GM19463 (cell line): ENCODE measurements around the gene SP110.
"Not testable (repeated sequence)": the region's sequence is repeated elsewhere in the genome, so short reads cannot be mapped to it uniquely, and the experiment has no call there.

Experiments used
- ATAC-seq: cut with Tn5 transposase; IDR thresholded peaks from one replicate; pipeline ENCODE4 v1.9.1; 2021; ENCODE audit warnings: mild to moderate bottlenecking, moderate library complexity; ENCODE audit not compliant: unreplicated experiment

SP110 gene

DNA sequence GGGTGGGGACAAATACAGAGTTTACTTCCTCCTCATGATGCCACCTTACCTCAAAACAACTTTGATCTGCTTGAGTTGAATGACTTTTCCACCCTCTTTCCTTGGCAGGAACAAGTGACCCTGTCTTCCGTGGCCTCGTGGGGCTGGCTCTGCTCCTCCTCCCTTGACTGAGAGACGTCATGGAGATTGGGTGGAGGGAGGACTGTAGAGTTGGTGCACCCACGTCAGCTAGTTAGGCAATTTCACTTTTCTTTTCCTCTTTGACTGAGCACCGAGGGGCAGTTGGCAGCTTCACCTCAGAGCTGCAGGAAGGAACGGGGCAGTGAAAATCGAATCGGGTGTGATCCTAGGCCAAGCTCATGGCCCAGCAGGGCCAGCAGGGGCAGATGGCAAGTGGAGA lies 5.7 kb upstream of the SP110 start, which contains the start of gene SP140:
TSS of gene SP140 (plus strand) at position 251 of the 400 bp plus-strand sequence. CDS start at position 360, 109 bp downstream.
- peak; percentile 74 for ATAC-seq

DNA sequence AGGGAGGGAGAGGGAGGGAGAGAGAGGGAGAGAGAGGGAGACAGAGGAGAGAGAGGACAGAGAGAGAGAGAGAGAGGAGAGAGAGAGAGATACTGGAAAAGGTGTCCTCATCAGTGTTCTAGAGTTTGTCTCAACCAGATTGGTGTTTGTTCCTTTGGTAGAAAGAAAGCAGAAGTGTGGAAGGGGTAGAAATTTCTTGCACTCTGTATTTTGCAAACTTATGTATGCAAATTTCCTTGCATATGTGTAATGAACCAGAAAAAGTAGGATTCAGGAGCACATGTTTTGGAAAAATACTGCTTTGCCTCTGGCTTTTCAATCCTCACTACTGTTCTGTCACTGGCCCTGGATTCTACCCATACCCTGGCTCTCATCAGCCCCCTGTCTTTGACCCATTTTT lies 4.7 kb upstream of the SP110 start:
- ATAC-seq, result no peak

DNA sequence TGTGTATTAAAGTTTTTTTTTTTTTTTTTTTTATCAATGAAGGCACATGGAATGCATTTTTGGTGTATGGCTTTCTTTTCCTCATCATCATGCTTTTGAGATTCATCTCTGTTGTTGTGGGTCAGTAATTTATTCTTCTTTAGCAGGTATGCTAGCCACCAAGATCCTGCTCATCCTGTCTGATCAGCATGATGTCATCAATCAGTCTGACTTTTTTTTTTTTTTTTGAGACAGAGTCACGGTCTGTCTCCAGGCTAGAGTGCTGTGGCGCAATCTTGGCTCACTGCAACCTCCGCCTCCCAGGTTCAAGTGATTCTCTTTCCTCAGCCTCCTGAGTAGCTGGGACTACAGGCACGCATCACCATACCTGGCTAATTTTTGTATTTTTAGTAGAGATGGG lies 3.0 kb upstream of the SP110 start:
- ATAC-seq, result not testable (repeated sequence)

DNA sequence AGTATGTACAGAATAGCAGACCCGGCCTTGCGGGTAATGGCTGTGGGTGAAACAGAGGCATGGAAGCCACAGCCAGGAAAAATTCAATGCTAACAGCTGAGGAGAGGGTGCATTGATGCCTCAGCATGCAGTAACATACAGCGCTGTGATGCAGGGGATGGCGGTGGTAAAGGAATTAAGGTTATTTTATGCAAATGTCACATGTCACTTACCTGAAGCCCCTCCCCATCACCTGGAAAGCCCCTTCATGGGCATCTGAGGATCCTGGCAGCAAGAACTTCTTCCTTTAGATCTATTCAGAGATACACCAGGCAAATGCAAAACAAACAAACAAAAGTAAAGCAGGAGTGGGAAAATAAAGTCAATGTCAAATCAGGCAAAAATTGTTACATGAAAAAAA lies 1.7 kb upstream of the SP110 start:
- no peak for ATAC-seq

DNA sequence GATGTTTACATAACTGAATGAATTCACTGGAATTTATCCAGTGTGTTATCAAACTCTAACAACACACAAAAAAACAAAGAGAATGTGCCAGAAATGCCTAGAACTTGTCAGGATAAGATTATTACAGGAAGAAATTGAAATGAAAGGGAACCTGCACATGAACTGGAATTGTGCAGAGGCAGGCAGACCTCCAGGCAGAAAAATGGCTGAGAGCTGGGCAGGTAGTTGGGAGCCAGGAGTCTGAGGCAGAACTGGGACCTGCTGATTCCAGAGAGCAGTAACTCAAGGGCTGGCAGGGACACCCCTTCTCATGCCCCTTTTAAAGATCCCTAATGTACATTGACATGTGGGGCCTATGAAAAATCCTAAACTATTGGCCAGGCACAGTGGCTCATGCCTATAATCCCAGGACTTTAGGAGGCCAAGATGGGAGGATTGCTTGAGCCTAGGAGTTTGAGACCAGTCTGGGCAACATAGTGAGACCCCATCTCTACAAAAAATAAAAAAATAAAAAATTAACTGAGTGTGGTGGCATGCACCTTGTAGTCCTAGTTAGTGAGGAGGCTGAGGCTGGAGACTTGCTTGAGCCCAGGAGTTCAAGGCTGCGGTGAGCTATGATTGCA lies 674 bp upstream of the SP110 start:
- ATAC-seq, result no peak

DNA sequence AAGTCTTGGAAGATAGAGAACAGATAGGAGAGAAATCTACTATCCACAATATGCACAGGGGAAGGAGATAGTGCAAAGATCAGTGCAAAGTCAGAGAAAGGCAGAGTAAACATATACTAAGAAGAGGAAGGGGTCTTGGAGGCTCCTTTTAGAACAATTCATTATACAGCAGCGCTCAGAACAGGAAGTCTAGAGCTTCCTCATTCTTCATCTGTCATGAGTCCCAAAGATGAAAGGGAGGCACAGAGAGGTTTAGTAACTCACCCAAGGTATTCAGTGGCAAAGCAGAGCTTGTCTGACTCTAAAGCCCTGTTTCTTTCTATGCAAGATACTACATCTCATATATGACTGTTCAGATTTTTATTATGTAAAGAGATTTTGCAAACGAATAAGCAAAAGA lies 1.4 kb downstream of the SP110 start:
- ATAC-seq, result no peak

DNA sequence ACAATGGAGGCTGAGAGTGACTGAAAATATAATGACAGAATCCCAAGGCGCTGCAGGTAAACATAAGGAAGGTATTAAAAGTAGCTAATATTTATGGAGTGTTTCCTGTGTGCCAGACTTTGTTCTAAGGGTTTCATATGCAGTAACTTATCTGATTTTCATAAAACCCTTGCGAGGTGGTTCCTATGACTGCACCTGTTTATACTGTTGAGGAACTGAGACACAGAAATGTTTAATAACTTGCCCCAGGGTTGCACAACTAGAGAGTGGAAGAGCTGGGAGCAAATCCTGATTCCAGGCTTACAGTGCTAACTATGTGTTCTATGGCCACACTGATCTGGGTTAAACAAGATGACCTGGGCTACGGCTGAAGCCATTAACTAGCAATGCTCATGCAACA lies 2.4 kb downstream of the SP110 start:
- no peak for ATAC-seq

DNA sequence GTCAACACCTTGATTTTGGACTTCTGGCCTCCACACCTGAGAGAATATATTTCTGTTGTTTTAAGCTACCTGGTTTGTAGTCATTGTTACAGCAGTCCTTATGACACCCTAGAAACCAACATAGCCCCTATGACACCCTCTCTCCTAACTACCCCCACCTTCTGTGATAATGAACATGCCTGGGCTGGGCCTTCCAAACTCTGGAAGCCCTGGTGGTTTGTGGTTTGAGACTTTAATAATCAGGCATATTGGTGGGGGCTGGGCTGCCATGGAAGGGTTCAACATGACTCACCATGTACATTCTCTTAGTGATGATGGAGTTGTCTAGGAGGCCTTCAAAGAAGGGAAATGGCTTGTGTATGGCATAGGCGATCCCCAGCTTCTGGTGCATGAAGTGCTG lies 3.3 kb downstream of the SP110 start:
- no peak for ATAC-seq

DNA sequence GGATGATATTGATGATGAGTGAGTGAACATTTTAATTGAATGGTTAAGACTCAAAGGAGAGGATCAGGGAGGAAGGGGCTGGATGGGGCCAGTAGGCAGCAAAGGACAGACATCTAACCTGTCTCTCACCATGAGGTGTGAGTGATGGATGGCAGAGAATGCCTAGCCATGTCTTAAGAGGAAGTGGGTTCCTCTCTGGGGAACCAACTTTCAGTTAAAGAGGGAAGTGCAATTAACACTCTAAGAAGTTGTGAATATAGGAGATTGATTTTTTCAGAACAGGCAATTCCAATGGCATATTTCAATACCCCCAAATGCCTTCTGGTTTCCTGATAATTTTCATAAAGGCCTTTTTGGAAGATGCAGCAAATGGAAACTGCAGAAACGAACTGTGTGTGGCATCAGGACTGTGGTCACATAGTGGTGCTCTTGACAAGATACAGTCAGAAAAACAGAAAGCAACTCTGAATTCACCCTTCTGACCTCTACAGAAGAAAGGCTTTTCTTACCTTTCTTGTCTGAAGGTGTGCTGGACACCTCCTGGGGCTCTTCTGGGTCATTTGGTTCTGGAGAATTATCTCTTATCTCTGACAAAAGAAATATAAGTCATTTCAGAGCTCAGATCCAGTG lies 10.2 kb downstream of the SP110 start:
- ATAC-seq, result peak; percentile 47

DNA sequence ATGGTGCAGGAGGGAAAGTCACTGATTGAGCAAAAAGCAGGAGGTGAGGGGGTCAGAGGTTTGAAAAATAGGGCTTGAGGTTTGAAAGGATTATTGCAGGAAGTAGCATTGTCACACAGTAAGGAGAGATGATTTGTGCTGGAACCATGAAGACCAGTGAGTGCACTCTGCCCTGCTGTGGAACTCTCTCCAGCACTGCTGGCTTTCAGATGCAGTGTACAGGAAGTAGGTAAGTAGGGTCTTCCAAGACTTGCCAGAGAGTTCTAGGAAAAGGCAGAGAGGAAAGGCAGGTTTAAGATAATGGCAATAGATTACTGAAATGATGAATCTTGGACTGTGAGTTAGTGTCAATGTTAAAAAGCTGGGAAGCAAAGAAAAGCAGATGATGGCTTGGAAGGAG lies 11.2 kb downstream of the SP110 start:
- no peak for ATAC-seq

DNA sequence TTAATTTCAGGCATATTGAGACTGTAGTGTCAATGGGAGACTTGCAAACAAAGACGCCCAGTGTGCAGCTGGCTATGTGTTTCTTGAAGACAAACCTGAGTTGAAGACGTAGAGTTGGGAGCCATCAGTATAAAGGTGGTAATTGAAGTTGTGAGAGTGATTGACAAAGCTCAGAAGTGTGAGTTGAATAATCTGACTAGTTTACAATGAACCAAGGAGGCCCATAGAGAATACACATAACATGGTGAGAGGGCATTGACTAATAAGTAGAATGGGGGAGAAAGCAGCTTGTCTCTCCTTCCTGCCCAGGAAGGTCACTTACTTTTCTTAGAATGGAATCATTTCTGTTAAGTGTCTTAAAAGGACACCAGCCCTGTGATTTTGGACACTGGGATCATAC lies 14.1 kb downstream of the SP110 start:
- ATAC-seq, result no peak

DNA sequence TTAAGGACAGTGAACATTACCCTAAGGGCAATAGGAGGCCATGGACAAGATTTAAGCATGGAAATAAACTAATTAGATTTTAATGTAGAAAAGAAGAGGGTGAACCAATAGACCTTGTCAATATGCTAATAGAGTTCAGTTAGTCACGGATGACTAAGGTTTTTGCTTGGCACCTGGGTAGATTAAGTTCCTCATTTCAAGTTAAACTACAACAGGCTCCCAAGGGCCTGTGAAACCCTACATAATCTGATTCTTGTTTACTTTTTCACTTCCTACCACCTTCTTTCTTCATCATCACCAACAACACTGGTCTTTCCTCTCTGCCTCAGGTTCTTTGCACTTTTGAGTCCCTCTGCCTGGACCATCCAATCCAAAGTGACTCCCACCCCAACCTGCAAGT lies 14.8 kb downstream of the SP110 start:
- peak; percentile 32 for ATAC-seq

DNA sequence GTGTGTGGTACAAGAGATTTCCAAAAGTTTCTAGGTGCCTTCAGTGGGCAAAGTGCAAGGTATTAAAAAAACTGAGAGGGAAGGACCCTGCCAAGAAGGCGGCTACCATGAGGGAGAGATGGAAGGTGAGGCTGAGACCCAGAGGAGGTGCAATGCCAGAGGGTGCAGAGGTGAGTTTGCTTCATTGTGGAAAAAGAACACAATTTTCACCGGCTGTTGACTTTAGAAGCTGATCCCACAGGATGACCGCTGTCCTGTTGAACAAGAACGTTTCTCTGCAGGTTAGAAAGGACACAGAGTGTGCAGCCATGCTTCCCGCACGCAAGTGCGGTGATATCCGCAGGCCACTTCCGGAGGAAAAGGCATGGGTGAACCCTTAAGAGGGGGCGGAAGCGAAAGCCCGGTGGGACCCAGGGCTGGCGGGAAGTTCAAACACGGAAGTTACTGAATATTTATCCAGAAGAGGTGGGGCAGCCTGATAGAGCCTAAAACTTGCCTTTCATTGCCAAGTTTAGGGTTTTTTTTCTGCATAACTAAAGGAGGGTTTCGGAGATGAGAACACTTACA lies 16.6 kb downstream of the SP110 start:
- peak; percentile 42 for ATAC-seq

DNA sequence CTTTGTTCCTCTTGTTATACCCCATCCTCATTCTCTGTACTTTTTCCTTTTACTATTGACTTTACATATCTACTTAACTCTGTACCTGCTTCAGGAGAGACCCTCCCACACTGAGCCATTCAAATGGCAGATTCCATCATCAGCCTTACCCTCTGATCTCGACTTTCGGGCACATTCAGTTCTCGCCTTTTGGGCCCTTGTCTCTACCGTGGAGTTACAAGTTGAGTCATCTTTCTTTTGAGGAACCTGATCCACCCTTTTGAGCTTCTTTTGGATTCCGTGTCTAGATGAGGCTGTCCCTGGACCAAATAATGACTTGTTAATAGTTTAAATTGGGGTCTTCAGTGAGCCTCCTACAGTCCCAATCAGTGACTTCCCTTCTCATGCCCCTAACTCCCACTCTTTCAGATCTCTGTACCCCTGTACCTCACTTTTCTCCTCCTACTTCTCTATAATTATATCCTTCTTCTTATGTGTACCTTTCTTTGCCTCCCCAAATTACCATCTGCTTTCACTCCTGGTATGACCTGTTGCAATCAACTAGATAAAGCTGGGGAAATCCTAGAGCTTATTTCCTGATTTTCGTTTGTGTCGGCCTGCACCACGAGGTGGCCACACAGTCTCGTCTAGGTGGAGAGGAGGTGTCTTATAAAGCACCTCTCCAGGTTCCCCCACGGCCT lies 17.2 kb downstream of the SP110 start:
- ATAC-seq, result peak; percentile 55

DNA sequence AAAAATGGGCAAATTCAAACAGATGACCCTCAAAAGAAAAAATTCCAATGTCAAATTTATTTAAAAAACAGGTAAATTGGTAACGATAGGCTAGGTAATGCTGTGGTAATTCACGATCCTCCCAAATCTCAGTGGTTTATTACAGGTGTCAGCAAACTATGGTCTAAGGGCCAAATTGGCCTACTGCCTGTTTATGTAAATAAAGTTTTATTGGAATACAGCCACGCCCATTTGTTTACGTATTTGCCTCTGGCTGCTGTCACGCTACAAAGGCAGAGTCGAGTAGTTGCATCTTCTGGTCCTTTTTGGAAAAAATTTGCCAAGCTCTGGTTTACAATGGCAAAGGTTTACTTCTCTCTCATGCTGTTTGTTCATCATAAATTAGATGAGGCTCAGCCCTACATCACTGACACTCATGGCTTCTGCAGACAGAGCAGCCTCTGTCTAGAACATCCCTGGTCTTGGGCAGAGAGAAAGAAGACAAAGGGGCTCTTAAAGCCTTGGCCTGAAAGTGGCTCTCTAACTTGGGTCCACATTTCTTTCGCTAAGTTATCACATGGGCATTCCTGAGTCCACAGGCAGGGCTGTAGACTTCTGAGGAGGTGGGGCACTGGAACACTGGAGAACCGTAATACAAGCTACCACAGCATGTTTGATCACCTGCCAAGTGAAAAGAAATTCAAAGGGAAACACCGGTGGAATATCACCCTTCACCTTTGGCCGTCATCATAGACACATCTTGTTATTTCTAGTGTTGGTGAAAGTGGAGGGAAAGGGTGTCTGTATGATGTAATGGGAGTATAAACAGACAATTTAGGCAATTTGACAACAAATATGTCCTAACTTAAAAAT lies 34.8 kb downstream of the SP110 start:
- no peak for ATAC-seq

DNA sequence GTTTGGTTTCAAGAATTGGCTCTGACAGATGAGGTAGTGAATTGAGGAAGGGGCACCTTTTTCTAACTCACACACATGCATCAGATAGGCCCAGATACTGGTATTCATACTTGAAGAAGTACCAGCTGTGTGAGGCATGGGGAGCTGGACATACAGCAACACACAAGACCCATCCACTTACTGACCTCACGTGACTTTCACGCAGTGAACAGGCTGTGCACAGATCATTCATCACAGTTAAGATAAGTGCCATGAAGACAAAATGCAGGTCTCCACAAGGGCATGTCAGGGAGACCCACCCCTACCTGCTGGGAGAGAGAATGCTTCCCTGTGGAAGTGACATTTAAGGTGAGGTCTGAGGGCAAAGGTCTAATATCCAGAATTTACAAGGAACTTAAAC lies 38.6 kb downstream of the SP110 start:
- ATAC-seq, result no peak

DNA sequence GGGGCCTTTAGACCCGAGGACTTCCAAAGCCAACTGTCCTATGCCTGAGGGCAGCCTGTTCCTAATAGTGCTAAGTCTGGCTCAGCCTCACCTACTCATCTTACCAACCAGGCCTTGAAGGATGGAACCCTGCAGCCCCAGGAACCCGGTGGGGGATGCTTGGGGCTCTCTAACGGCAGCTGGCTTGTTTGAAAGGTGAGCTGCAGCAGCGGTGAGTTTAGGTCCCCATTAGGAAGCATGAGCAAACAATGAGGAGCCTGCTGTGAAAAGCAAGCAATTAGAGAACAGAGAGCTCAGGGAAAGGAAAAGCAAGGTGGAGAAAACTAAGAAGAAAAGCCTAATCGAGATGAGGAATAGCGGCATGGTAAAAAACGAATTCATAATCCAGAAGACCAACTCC lies 39.9 kb downstream of the SP110 start:
- no peak for ATAC-seq

DNA sequence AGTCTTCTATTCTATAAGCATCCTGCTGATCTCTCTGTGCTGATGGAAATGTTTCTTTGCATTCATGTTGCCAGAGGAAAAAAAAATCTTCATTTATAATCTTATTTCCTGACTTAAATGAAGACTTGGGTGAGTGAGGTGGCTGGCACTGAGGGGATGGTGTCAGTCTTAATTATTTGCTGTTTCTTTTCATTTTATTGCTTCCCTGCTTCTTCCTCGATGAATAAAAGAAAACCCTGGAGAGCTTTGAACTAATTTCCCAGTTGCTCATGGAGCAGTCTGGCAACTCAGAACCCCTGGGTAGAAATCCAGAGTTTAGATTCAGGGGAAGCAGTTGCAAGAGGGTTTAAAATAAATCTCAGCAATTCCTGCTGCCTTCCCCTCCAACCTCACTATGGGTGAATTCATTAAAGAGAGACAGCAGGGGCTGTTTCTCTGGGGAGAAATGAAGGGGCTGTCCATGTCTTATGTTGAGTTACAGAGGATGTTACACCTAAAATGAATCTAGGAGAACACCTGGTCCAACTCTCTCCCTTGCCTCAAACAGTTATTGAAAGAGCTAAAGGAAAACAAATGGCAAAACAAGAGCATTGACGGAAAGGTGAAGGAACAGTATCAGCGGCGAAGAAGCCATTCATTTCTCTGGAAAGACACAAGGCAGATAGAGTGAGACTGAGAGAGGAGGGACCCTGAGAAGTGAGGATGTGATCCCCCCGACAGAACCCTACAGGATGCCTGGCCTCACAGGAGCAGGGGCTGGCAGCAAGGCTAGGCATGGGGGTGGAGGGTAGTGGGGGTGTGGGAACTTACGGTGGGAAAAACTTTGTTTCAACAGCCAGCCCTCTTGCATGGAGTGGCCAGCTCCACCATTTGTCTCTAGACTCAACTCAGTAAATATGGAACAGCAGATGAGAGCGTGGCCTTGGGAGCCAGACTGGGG lies 41.0 kb downstream of the SP110 start:
- no peak for ATAC-seq

DNA sequence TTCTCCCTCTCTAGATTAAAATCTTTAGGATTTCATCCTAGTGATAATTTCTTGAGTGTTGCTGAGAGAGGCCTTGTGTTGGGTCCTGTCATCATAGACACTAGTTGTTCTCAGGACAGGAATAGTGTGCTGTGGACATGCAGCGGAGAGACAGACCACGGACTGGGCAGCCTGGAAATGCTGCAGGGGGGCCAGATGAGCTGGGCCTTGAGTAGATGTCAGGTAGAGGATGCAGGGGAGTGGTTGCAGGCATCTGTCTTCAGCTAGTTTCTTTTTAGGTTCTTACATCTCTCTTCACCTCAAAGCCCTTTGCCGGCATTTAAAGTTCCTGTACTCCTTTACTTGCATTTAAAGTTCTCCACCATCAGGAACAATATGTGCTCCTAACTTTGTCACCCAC lies 42.8 kb downstream of the SP110 start:
- ATAC-seq, result no peak

DNA sequence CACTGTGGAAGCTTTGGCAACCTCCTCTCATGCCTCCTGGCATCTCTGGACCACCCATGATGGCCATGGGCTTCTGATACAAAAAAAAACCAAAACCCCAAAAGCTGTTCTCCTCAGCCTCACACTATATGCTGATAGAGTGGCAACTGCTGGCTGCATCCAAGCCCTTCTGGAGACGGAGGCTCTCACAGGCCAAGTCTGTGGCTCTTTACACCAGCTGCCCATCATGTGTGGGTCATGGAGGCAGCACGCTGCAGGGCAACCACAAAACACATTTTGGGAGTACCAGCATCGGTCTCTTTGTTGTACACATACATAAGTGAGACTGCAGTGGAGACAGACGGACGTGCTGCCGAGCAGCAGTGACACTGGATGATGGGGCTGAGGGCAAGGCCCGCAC lies 45.3 kb downstream of the SP110 start:
- no peak for ATAC-seq
